Measurements from ENCODE around the gene PYURF.

The PYURF gene

GRCh38 chr4:88511236-88511635, 12.3 kb downstream of the PYURF start:
- DNase-seq (ENCODE audit: low read depth), result no peak

GRCh38 chr4:88503344-88503743, 20.2 kb downstream of the PYURF start:
- DNase-seq (ENCODE audit: low read depth), result no peak

GRCh38 chr4:88497859-88498409, 25.6 kb downstream of the PYURF start:
- DNase-seq (ENCODE audit: low read depth), result no peak

- no peak for DNase-seq (ENCODE audit: low read depth)
Measured at GRCh38 chr4:88489100-88489761, 34.3 kb downstream of the PYURF start.

- no peak for DNase-seq (ENCODE audit: low read depth)
Measured at GRCh38 chr4:88481537-88481936, 42.0 kb downstream of the PYURF start.

GRCh38 chr4:88478247-88478646, 45.3 kb downstream of the PYURF start:
- DNase-seq (ENCODE audit: low read depth), result no peak

- DNase-seq (ENCODE audit: low read depth), result peak; percentile 12
Measured at GRCh38 chr4:88477229-88477860, 46.2 kb downstream of the PYURF start.
